ENCODE measurements around the gene CFAP57.

The CFAP57 gene

GRCh38 chr1:43279666-43280065 lies 107.5 kb downstream of the CFAP57 start:
- DNase-seq, result no peak

- no peak for DNase-seq
Measured at GRCh38 chr1:43280692-43281091, 108.6 kb downstream of the CFAP57 start.

GRCh38 chr1:43282220-43283195 lies 110.4 kb downstream of the CFAP57 start:
- DNase-seq, result no peak

- no peak for DNase-seq
Measured at GRCh38 chr1:43284065-43284464, 111.9 kb downstream of the CFAP57 start.

- no peak for DNase-seq
Measured at GRCh38 chr1:43284546-43285110, 112.5 kb downstream of the CFAP57 start.

- DNase-seq, result peak; percentile 88
Measured at GRCh38 chr1:43285269-43285990, 113.3 kb downstream of the CFAP57 start, which contains the start of gene C1orf210. Gene C1orf210 (minus strand): TSS chr1:43285581. CDS start chr1:43283270, 2,311 bp downstream.

- DNase-seq, result no peak
Measured at GRCh38 chr1:43286115-43286514, 114.0 kb downstream of the CFAP57 start.

- no peak for DNase-seq
Measured at GRCh38 chr1:43286533-43286932, 114.4 kb downstream of the CFAP57 start.

GRCh38 chr1:43288058-43288784 lies 116.1 kb downstream of the CFAP57 start:
- DNase-seq, result no peak

- DNase-seq, result no peak
Measured at GRCh38 chr1:43288785-43289706, 116.9 kb downstream of the CFAP57 start.

- DNase-seq, result no peak
Measured at GRCh38 chr1:43292216-43292615, 120.1 kb downstream of the CFAP57 start.

- DNase-seq, result no peak
Measured at GRCh38 chr1:43292679-43293078, 120.5 kb downstream of the CFAP57 start.

GRCh38 chr1:43293176-43293575 lies 121.0 kb downstream of the CFAP57 start:
- no peak for DNase-seq

- no peak for DNase-seq
Measured at GRCh38 chr1:43293896-43294760, 122.0 kb downstream of the CFAP57 start.

GRCh38 chr1:43294761-43295160 lies 122.6 kb downstream of the CFAP57 start:
- no peak for DNase-seq

- DNase-seq, result no peak
Measured at GRCh38 chr1:43296207-43296606, 124.1 kb downstream of the CFAP57 start.

- DNase-seq, result no peak
Measured at GRCh38 chr1:43298055-43298454, 125.9 kb downstream of the CFAP57 start.

GRCh38 chr1:43299101-43299500 lies 127.0 kb downstream of the CFAP57 start:
- no peak for DNase-seq

- DNase-seq, result no peak
Measured at GRCh38 chr1:43300378-43301094, 128.4 kb downstream of the CFAP57 start, which contains the start of gene TIE1. Gene TIE1 (plus strand): TSS chr1:43300982. CDS start chr1:43301072, 90 bp downstream.

GRCh38 chr1:43302201-43302600 lies 130.1 kb downstream of the CFAP57 start:
- DNase-seq, result no peak

Data from COR-L47 (cell line).